HCT116 (cell line): ENCODE data around the gene ZNF763. TPM values are rescaled to one million over a fixed set of nuclear protein-coding genes. Genes with fewer than 3 reads are reported as not detected.
"Not testable (repeated sequence)": the region's sequence is repeated elsewhere in the genome, so short reads cannot be mapped to it uniquely, and the experiment has no call there.

Source experiments
- ATAC-seq: fragments of 200-7000 bp; cut with Tn5 transposase; 2 replicates; pipeline ENCODE4 v1.9.1; 2020; ENCODE audit warnings: mild to moderate bottlenecking, moderate library complexity
- BruUV-seq: library from RNA; stranded (reverse); fragments of 400-500 nt; replicated peaks from 2 replicates; lab custom pipeline; 2021; lab: Mats Ljungman, UMichigan
- CTCF ChIA-PET: fragments of 300-600 bp; sonication (Branson Sonifier 250); formaldehyde crosslinking; loops from one replicate; lab custom pipeline; 2021; ENCODE audit warnings: antibody characterized with exemption; lab: Charles Lee
- POLR2A ChIA-PET: fragments of 300-600, 350-600 bp; sonication (Branson Sonifier 250); formaldehyde crosslinking; loops from one replicate; lab custom pipeline; 2021; ENCODE audit warnings: antibody characterized with exemption; lab: Charles Lee
- RAD21 ChIA-PET, 2 experiments: fragments of 300-600 bp; sonication (Branson Sonifier 250); formaldehyde crosslinking; loops; one replicate each; lab custom pipeline; 2023; ENCODE audit warnings: low total read pairs in 2 of 2; ENCODE audit not compliant: uncharacterized antibody in 2 of 2, unreplicated experiment in 2 of 2, low non-redundant PET in 1 of 2; lab: Charles Lee
- DNase-seq: peaks from one replicate; pipeline ENCODE4 v3.0.0-alpha.2; 2010; ENCODE audit warnings: low read depth, low spot score
- H2AFZ ChIP-seq: fragments of 200-600 bp; shearing (Covaris generic), sonication (generic); 2 replicates; pipeline ENCODE4 v1.6.1; 2017; ENCODE audit warnings: low read depth, mixed run types, mixed read lengths, antibody characterized with exemption, low read length; ENCODE audit not compliant: poor library complexity, severe bottlenecking
- H3K27ac ChIP-seq: 2 replicates; pipeline ENCODE4 v1.5.1; 2012; ENCODE audit warnings: low read depth, low read length
- H3K27me3 ChIP-seq: fragments of 200-600 bp; sonication (generic); 2 replicates; pipeline ENCODE4 v1.6.1; 2016; ENCODE audit warnings: mixed run types, low read length, mixed read lengths; ENCODE audit not compliant: insufficient read depth
- H3K36me3 ChIP-seq, 2 experiments: fragments of 200-500 bp in 1 of 2; fragments of 200-600 bp in 1 of 2; sonication (Bioruptor generic) in 1 of 2; sonication (generic) in 1 of 2; 2 replicates each; pipeline versions ENCODE4 v1.5.1 to v1.6.1; 2014 to 2016; ENCODE audit warnings: low read length in 2 of 2, inconsistent platforms in 1 of 2, mixed read lengths in 1 of 2, mixed run types in 1 of 2; ENCODE audit not compliant: insufficient read depth in 2 of 2, control insufficient read depth in 1 of 2
- H3K4me1 ChIP-seq, 2 experiments: fragments of 200-600 bp in 1 of 2; sonication (generic) in 1 of 2; 2 replicates each; pipeline versions ENCODE4 v1.5.1 to v1.6.1; 2012 to 2017; ENCODE audit warnings: low read length in 2 of 2, inconsistent platforms in 1 of 2, mild to moderate bottlenecking in 1 of 2, mixed read lengths in 1 of 2, mixed run types in 1 of 2, moderate library complexity in 1 of 2; ENCODE audit not compliant: insufficient read depth in 2 of 2, control insufficient read depth in 1 of 2
- H3K4me2 ChIP-seq: fragments of 200-600 bp; sonication (generic); 2 replicates; pipeline ENCODE4 v1.6.1; 2017; ENCODE audit warnings: mixed run types, low read length, mixed read lengths
- H3K4me3 ChIP-seq, 2 experiments: fragments of 200-600 bp in 1 of 2; sonication (generic) in 1 of 2; replicated peaks in 1 of 2; 2 replicates each; pipeline ENCODE4 v1.5.1; 2011 to 2016; ENCODE audit warnings: low read length in 2 of 2, control low read depth in 1 of 2, low read depth in 1 of 2, mild to moderate bottlenecking in 1 of 2, mixed read lengths in 1 of 2, mixed run types in 1 of 2
- H3K79me2 ChIP-seq: fragments of 200-600 bp; sonication (generic); 2 replicates; pipeline ENCODE4 v1.6.1; 2017; ENCODE audit warnings: mild to moderate bottlenecking, mixed run types, low read length, moderate library complexity, mixed read lengths; ENCODE audit not compliant: insufficient read depth
- H3K9ac ChIP-seq: fragments of 200-600 bp; sonication (generic); 2 replicates; pipeline ENCODE4 v1.6.1; 2016; ENCODE audit warnings: low read length, mixed read lengths
- H3K9me2 ChIP-seq: fragments of 200-600 bp; sonication (generic), shearing (Covaris generic); 2 replicates; pipeline ENCODE4 v1.6.1; 2017; ENCODE audit warnings: mixed run types, mild to moderate bottlenecking, moderate library complexity; ENCODE audit not compliant: insufficient read depth
- H3K9me3 ChIP-seq, 2 experiments: fragments of 200-500 bp in 1 of 2; fragments of 200-600 bp in 1 of 2; sonication (Bioruptor generic) in 1 of 2; sonication (generic) in 1 of 2; 2 replicates each; pipeline ENCODE4 v1.6.1; 2014 to 2017; ENCODE audit warnings: low read length in 2 of 2, mixed read lengths in 2 of 2, inconsistent platforms in 1 of 2, low read depth in 1 of 2, mild to moderate bottlenecking in 1 of 2, mixed run types in 1 of 2, moderate library complexity in 1 of 2; ENCODE audit not compliant: control insufficient read depth in 1 of 2, insufficient read depth in 1 of 2
- H4K20me1 ChIP-seq: fragments of 200-600 bp; sonication (generic), shearing (Covaris generic); 2 replicates; pipeline ENCODE4 v1.6.1; 2017; ENCODE audit warnings: mixed run types, mild to moderate bottlenecking, moderate library complexity; ENCODE audit not compliant: insufficient read depth
- FOSL1 ChIP-seq: IDR thresholded peaks from 2 replicates; pipeline ENCODE4 v1.6.1; 2012; ENCODE audit warnings: low read depth
- POLR2AphosphoS5 ChIP-seq: IDR thresholded peaks from 2 replicates; pipeline ENCODE4 v1.6.1; 2011; ENCODE audit warnings: mild to moderate bottlenecking, low read depth, low read length, moderate library complexity
- ZFX ChIP-seq: fragments of 450-650 bp; IDR thresholded peaks from 2 replicates; pipeline ENCODE4 v1.6.1; 2017
- intact Hi-C: fragments of 100-400 bp; cut with micrococcal nuclease; formaldehyde crosslinking; loops from 2 replicates; pipeline ENCODE4 v1.10.0; 2022
- total RNA-seq: library from RNA; stranded (reverse); gene quantifications from one replicate; pipeline ENCODE4 v1.2.1, GENCODE V29; 2021; ENCODE audit not compliant: unreplicated experiment
- TF ChIP-seq, protein P1 (sequence below): IDR thresholded peaks from 2 replicates; pipeline ENCODE4 v1.6.1; 2012
- TF ChIP-seq, protein P2 (sequence below), 3 experiments: fragments of 200-600 bp in 1 of 3; sonication (generic) in 1 of 3; IDR thresholded peaks in 2 of 3; conservative IDR thresholded peaks in 1 of 3; 2 replicates each; pipeline ENCODE4 v1.5.1; 2012 to 2017; ENCODE audit warnings: low read depth in 2 of 3, low read length in 2 of 3, antibody characterized with exemption in 1 of 3, borderline replicate concordance in 1 of 3, control low read depth in 1 of 3, mild to moderate bottlenecking in 1 of 3, mixed read lengths in 1 of 3, mixed run types in 1 of 3, moderate library complexity in 1 of 3; ENCODE audit not compliant: insufficient read depth in 1 of 3

The ZNF763 gene
- total RNA-seq, 1 experiment from 2014 or later, result not detected

DNA sequence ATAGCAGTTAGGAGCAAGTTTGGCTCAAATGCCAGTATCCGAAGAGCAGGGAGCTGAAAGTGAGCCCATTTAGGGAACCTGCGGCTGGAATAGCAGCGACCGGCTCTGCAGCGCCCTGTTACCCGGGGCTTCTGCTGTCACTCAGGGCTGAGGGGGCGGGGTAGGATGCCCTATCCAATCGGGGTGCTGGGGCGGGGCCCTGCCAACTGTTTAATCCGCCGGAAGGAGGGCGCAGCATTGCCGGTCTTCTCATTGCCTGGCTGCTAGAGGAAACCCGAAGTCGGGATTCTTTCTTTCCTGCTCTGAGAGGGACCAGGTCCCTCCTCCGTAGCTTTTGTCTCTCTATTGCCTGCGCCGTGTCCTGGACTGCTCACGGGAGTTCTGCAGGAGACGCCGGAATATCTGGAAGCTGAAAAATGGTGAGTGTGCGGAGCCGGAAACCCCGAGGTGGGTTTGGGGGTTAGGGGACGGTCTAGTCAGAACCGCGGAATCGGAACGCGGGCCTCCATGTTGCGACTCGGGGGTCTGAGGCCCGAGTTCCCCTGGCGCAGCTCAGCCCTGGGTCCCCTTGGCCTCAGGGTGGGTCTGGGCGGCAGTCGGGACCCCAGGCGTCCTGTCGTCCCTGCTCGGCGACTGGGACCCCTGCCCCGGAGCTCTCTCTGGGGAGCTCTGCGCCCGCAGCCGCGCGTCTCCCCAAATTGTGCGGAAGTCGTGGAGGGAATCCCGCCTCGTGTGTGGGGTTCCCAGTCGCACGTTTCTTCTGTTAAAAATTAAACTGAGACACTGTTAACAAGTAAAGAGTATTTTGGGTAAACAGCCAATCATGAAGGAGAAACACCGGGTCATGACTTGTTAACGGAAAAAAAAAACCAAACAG, 22.8 kb downstream of the ZNF763 start:
- intact Hi-C loops, result loop anchor here (5.0 kb wide), 2 partner anchors 175 to 430 kb away; partner anchors contain the start of genes ELOF1 and ZNF440
- ATAC-seq (peak; percentile 94), DNase-seq (peak; percentile 68)
- BruUV-seq, result TSS peak; percentile 53
- Histone ChIP-seq H3K4me2 (peak overlapping the region; percentile 76), H3K9ac (peak overlapping the region; percentile 53), H3K4me3 (peak overlapping the region; percentile 62 to 66), H3K79me2 (no peaks in the 10 kb centered on the region), H3K27me3 (no peaks in the 10 kb centered on the region), H3K9me2 (no peaks in the 10 kb centered on the region), H3K4me1 (peaks cover 0 to 10% of the 10 kb centered on the region in 2 experiments; a peak in 2 of 4 replicates), H3K27ac (no peak overlapping the region), H3K36me3 (no peaks in the 10 kb centered on the region), H4K20me1 (no peaks in the 10 kb centered on the region), H3K9me3 (peaks cover under 1 to 3% of the 10 kb centered on the region in 2 experiments; a peak in 2 of 4 replicates)
- CTCF ChIA-PET, result interaction anchor here (2.0 kb wide), 1 partner anchor 64 kb away, joined by 5 read pairs; no protein-coding TSS in a partner anchor
- POLR2A ChIA-PET, result no interaction called here
- peak; percentile 47 for TF ChIP-seq POLR2AphosphoS5
- no peak for TF ChIP-seq FOSL1
- TF ChIP-seq, all 23 proteins: peak for 1
- peak overlapping the region; percentile 61 for H2AFZ ChIP-seq
- RAD21 ChIA-PET, result interaction anchor here (1.3 to 1.6 kb wide), 3 partner anchors 64 to 190 kb away, joined by 3 to 9 read pairs (median 8); no protein-coding TSS in a partner anchor

DNA sequence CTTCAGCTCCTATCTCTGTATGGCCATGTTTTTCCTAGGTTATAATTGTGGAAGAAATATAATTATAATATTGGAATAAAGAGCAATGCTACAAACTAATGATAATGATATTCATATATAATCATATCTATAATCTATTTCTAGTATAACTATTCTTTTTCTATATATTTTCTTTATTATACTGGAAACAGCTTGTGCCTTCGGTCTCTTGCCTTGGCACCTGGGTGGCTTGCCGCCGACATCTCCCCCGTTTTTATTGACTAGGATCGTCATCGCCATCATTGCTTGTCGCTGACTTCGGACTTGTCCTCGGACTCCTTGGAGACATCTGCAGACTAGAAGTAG, 24.2 kb downstream of the ZNF763 start:
- H3K36me3 ChIP-seq, result no peaks in the 10 kb centered on the region
- BruUV-seq, result no TSS peak
- H3K4me2 ChIP-seq, result no peak overlapping the region
- ChIA-PET RAD21 (interaction anchor here (1.0 to 1.6 kb wide), 4 partner anchors 65 to 191 kb away, joined by 3 to 9 read pairs (median 6); no protein-coding TSS in a partner anchor), CTCF (interaction anchor here (0.7 to 1.1 kb wide), 5 partner anchors 65 to 329 kb away, joined by 3 to 22 read pairs (median 4); partner anchors contain the start of gene ZNF700)
- no peak for ATAC-seq
- H3K27me3 ChIP-seq, result no peaks in the 10 kb centered on the region
- no peak overlapping the region; a peak in 1 of 4 replicates for H3K4me3 ChIP-seq
- H3K27ac ChIP-seq, result no peak overlapping the region
- no peaks in the 10 kb centered on the region for H4K20me1 ChIP-seq
- H3K9me3 ChIP-seq, result no peaks in the 10 kb centered on the region
- H3K9me2 ChIP-seq, result no peaks in the 10 kb centered on the region
- H3K79me2 ChIP-seq, result no peaks in the 10 kb centered on the region
- H3K4me1 ChIP-seq, result peaks cover 0 to 10% of the 10 kb centered on the region in 2 experiments; a peak in 2 of 4 replicates
- DNase-seq, result no peak
- no peak overlapping the region for H2AFZ ChIP-seq
- TF ChIP-seq POLR2AphosphoS5 (no peak), ZFX (no peak)
- TF ChIP-seq, protein P1, sequence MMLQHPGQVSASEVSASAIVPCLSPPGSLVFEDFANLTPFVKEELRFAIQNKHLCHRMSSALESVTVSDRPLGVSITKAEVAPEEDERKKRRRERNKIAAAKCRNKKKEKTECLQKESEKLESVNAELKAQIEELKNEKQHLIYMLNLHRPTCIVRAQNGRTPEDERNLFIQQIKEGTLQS, result no peak
- TF ChIP-seq, protein P2, sequence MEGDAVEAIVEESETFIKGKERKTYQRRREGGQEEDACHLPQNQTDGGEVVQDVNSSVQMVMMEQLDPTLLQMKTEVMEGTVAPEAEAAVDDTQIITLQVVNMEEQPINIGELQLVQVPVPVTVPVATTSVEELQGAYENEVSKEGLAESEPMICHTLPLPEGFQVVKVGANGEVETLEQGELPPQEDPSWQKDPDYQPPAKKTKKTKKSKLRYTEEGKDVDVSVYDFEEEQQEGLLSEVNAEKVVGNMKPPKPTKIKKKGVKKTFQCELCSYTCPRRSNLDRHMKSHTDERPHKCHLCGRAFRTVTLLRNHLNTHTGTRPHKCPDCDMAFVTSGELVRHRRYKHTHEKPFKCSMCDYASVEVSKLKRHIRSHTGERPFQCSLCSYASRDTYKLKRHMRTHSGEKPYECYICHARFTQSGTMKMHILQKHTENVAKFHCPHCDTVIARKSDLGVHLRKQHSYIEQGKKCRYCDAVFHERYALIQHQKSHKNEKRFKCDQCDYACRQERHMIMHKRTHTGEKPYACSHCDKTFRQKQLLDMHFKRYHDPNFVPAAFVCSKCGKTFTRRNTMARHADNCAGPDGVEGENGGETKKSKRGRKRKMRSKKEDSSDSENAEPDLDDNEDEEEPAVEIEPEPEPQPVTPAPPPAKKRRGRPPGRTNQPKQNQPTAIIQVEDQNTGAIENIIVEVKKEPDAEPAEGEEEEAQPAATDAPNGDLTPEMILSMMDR (IDR thresholded peaks at IDR 0.05 in 2 of 3, conservative IDR thresholded peaks at IDR 0.05 in 1 of 3; ENCODE audit: borderline replicate concordance in 1 of 3, insufficient read depth in 1 of 3, low read depth in 2 of 3, low read length in 2 of 3), result no peak
- TF ChIP-seq, all 23 proteins: peak for 0
- H3K9ac ChIP-seq, result no peak overlapping the region
- intact Hi-C loops, result loop anchor here (1.0 to 5.0 kb wide), 6 partner anchors 66 to 432 kb away; partner anchors contain the start of genes ELOF1 and ZNF440
- POLR2A ChIA-PET, result interaction anchor here (1.0 kb wide), 1 partner anchor 64 kb away, joined by 3 read pairs; the partner anchor contains the start of gene ZNF700

DNA sequence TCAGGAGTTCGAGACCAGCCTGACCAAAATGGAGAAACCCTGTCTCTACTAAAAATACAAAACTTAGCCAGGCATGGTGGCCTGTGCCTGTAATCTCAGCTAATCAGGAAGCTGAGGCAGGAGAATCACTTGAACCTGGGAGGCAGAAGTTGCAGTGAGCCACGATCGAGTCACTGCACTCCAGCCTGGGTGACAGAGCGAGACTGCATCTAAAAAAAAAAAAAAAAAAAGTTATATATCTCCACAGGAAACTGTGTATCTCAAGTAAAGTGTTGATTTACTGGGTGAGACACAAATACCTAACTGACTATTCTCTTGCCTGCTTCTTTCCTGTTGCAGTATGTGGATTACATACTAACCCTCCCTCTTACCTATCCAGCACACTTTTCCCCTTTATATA, 27.1 kb downstream of the ZNF763 start:
- H2AFZ ChIP-seq, RAD21 ChIA-PET, H3K36me3 ChIP-seq, ATAC-seq, H3K4me2 ChIP-seq, BruUV-seq, H3K27me3 ChIP-seq, H4K20me1 ChIP-seq, H3K9me3 ChIP-seq, H3K4me1 ChIP-seq, intact Hi-C loops, H3K9ac ChIP-seq, DNase-seq, H3K79me2 ChIP-seq, H3K4me3 ChIP-seq, H3K27ac ChIP-seq, POLR2A ChIA-PET, H3K9me2 ChIP-seq: not testable (repeated sequence)
- CTCF ChIA-PET, result interaction anchor here (0.7 kb wide), 1 partner anchor 109 kb away, joined by 3 read pairs; no protein-coding TSS in a partner anchor
